Measurements from ENCODE around the gene GRK1. TPM values are rescaled to one million over a fixed set of nuclear protein-coding genes. Genes with fewer than 3 reads are reported as not detected.

Gene GRK1
- total RNA-seq, 1 donor from 2014 or later = 1.1 TPM

GRCh38 chr13:113753171-113753570 lies 86.2 kb downstream of the GRK1 start:
- no peaks in the 10 kb centered on the region for H3K4me1 Mint-ChIP-seq (ENCODE audit: low read depth)
- H3K27me3 Mint-ChIP-seq = peaks cover 38% of the 10 kb centered on the region
- TF ChIP-seq, protein P1, sequence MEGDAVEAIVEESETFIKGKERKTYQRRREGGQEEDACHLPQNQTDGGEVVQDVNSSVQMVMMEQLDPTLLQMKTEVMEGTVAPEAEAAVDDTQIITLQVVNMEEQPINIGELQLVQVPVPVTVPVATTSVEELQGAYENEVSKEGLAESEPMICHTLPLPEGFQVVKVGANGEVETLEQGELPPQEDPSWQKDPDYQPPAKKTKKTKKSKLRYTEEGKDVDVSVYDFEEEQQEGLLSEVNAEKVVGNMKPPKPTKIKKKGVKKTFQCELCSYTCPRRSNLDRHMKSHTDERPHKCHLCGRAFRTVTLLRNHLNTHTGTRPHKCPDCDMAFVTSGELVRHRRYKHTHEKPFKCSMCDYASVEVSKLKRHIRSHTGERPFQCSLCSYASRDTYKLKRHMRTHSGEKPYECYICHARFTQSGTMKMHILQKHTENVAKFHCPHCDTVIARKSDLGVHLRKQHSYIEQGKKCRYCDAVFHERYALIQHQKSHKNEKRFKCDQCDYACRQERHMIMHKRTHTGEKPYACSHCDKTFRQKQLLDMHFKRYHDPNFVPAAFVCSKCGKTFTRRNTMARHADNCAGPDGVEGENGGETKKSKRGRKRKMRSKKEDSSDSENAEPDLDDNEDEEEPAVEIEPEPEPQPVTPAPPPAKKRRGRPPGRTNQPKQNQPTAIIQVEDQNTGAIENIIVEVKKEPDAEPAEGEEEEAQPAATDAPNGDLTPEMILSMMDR (IDR thresholded peaks at IDR 0.05; ENCODE audit: unreplicated experiment) = no peak
- H3K4me3 Mint-ChIP-seq (ENCODE audit: low read depth) = no peak overlapping the region
- no peaks in the 10 kb centered on the region for H3K36me3 Mint-ChIP-seq (ENCODE audit: insufficient read depth)
- H3K9me3 Mint-ChIP-seq (ENCODE audit: low read depth) = no peaks in the 10 kb centered on the region
- no peak for DNase-seq (ENCODE audit: low spot score, unreplicated experiment)
- H3K27ac Mint-ChIP-seq = no peak overlapping the region

- TF ChIP-seq, protein P1 (IDR thresholded peaks at IDR 0.05; ENCODE audit: unreplicated experiment) = no peak
- DNase-seq (ENCODE audit: low spot score, unreplicated experiment) = no peak
- Mint-ChIP-seq H3K9me3 (ENCODE audit: low read depth) (no peaks in the 10 kb centered on the region), H3K4me1 (ENCODE audit: low read depth) (peaks cover 2% of the 10 kb centered on the region), H3K27me3 (peaks cover 43% of the 10 kb centered on the region), H3K4me3 (ENCODE audit: low read depth) (no peak overlapping the region), H3K27ac (no peak overlapping the region), H3K36me3 (ENCODE audit: insufficient read depth) (no peaks in the 10 kb centered on the region)
These were observed 87.2 kb downstream of the GRK1 start for GRCh38 chr13:113754242-113754641.

- H3K4me1 Mint-ChIP-seq (ENCODE audit: low read depth) = peaks cover 6% of the 10 kb centered on the region
- TF ChIP-seq, protein P1 (IDR thresholded peaks at IDR 0.05; ENCODE audit: unreplicated experiment) = no peak
- no peak for DNase-seq (ENCODE audit: low spot score, unreplicated experiment)
- no peaks in the 10 kb centered on the region for H3K36me3 Mint-ChIP-seq (ENCODE audit: insufficient read depth)
- no peak overlapping the region for H3K27ac Mint-ChIP-seq
- H3K27me3 Mint-ChIP-seq = peaks cover 47% of the 10 kb centered on the region
- H3K4me3 Mint-ChIP-seq (ENCODE audit: low read depth) = no peak overlapping the region
- H3K9me3 Mint-ChIP-seq (ENCODE audit: low read depth) = no peaks in the 10 kb centered on the region
These were observed 87.7 kb downstream of the GRK1 start for GRCh38 chr13:113754691-113755090.

- H3K27me3 Mint-ChIP-seq = peaks cover 66% of the 10 kb centered on the region
- no peak for DNase-seq (ENCODE audit: low spot score, unreplicated experiment)
- TF ChIP-seq, protein P1 (IDR thresholded peaks at IDR 0.05; ENCODE audit: unreplicated experiment) = no peak
- no peak overlapping the region for H3K4me3 Mint-ChIP-seq (ENCODE audit: low read depth)
- no peaks in the 10 kb centered on the region for H3K36me3 Mint-ChIP-seq (ENCODE audit: insufficient read depth)
- H3K9me3 Mint-ChIP-seq (ENCODE audit: low read depth) = no peaks in the 10 kb centered on the region
- peaks cover 7% of the 10 kb centered on the region for H3K4me1 Mint-ChIP-seq (ENCODE audit: low read depth)
- no peak overlapping the region for H3K27ac Mint-ChIP-seq
These were observed 89.5 kb downstream of the GRK1 start for GRCh38 chr13:113756441-113757097.

DNA sequence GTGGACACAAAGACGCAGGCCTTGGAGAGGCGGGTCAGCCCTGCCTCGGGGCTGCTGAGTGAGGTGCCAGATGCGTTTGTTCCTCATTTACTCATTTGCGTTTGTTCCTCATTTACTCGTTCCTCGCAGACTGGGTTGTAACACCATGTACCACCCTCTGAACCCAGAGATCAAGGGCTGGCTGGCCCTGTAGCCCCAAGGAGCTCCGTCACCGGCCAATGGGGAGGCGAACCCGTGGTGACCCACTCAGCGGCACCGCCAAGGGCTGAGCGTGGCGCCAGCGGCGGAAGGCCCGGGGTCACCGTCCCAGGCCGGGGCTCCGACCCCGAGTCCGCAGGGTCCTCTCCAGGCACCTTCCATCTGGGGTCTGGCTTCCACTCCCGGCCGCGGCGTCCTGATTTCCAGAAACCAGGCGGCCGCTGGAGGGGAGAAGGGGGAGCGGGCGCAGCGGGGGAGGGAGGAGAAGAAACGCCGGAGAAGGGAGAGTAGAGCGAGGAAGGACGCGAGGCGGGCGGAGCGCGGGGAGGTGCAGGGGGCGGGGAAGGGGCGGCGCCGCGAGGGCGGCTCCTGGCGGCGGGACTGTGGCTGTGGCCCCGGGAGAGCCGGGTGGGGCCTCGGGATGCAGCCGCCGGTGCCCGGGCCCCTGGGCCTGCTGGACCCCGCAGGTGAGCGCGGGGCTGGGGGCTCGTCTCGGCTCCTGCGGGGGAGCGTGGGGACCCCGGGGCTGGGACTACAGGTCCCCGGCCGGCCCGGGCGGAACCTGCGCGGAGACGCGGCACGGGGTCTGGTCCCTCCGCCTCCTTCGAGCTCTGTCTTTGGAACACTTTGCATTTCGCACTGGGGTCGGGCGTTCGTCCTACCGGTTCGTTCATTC lies 91.9 kb downstream of the GRK1 start, which contains the start of gene TMEM255B:
Gene TMEM255B, plus strand, starts transcription at position 576 of the 874 bp plus-strand sequence. Its CDS starts 44 bp downstream, at position 620.
- peak; percentile 63 for DNase-seq (ENCODE audit: low spot score, unreplicated experiment)
- Mint-ChIP-seq H3K4me3 (ENCODE audit: low read depth) (peak within 1 kb of the TSS; percentile 81), H3K4me1 (ENCODE audit: low read depth) (peaks cover 7% of the 10 kb centered on the region), H3K27me3 (peaks cover 75% of the 10 kb centered on the region), H3K27ac (peak within 1 kb of the TSS; percentile 65), H3K36me3 (ENCODE audit: insufficient read depth) (no peaks in the 10 kb centered on the region), H3K9me3 (ENCODE audit: low read depth) (no peaks in the 10 kb centered on the region)
- TF ChIP-seq, protein P1 (IDR thresholded peaks at IDR 0.05; ENCODE audit: unreplicated experiment) = peak; percentile 55

Measured in progenitor cell of endocrine pancreas (in vitro differentiated cells).